H1 (cell line): Measurements from ENCODE around the gene NLRC5. TPM values are rescaled to one million over a fixed set of nuclear protein-coding genes. Genes with fewer than 3 reads are reported as not detected.

Experiments
- CTCF ChIA-PET: fragments of 300-600 bp; sonication (Branson Sonifier 250); formaldehyde crosslinking; loops from one replicate; lab custom pipeline; 2021; ENCODE audit not compliant: partially characterized antibody; lab: Charles Lee
- POLR2A ChIA-PET: fragments of 300-600 bp; sonication (Branson Sonifier 250); formaldehyde crosslinking; loops from one replicate; lab custom pipeline; 2021; ENCODE audit warnings: inconsistent platforms; ENCODE audit not compliant: partially characterized antibody; lab: Charles Lee
- DNase-seq, 2 experiments: peaks; one replicate each; pipeline versions ENCODE4 v3.0.0 to v3.0.0-alpha.2; 2010 to 2022; ENCODE audit warnings: low spot score in 2 of 2, low read depth in 1 of 2, mixed read lengths in 1 of 2
- FAIRE-seq: peaks from 2 replicates; lab custom pipeline; 2011; peaks lifted over from hg19 to GRCh38; lab: Jason Lieb, UNC
- H2AFZ ChIP-seq: 2 replicates; pipeline ENCODE4 v1.8.1; 2012; ENCODE audit warnings: low read length, inconsistent platforms
- H2AK5ac ChIP-seq: 2 replicates; pipeline ENCODE4 v1.6.1; 2013; ENCODE audit warnings: low read depth, low read length
- H2BK120ac ChIP-seq: replicated peaks from 2 replicates; pipeline ENCODE3; 2013; ENCODE audit warnings: low read depth, low read length, inconsistent platforms
- H2BK12ac ChIP-seq: 2 replicates; pipeline ENCODE4 v1.6.1; 2013; ENCODE audit warnings: low read depth, low read length
- H2BK15ac ChIP-seq: 2 replicates; pipeline ENCODE4 v1.6.1; 2013; ENCODE audit warnings: low read length
- H2BK20ac ChIP-seq: 2 replicates; pipeline ENCODE4 v1.6.1; 2013; ENCODE audit warnings: low read length
- H2BK5ac ChIP-seq: 2 replicates; pipeline ENCODE4 v1.6.1; 2013; ENCODE audit warnings: low read depth, low read length
- H3K14ac ChIP-seq: 2 replicates; pipeline ENCODE4 v1.6.1; 2013; ENCODE audit warnings: inconsistent platforms; ENCODE audit not compliant: insufficient read length
- H3K18ac ChIP-seq: 2 replicates; pipeline ENCODE4 v1.6.1; 2013; ENCODE audit warnings: low read length; ENCODE audit errors: extremely low read depth
- H3K23ac ChIP-seq: 2 replicates; pipeline ENCODE4 v1.6.1; 2013; ENCODE audit warnings: inconsistent platforms; ENCODE audit not compliant: insufficient read length
- H3K23me2 ChIP-seq: 2 replicates; pipeline ENCODE4 v1.6.1; 2013; ENCODE audit warnings: low read depth, low read length
- H3K27ac ChIP-seq: 2 replicates; pipeline ENCODE4 v1.6.1; 2011; ENCODE audit warnings: low read depth, low read length, inconsistent platforms
- H3K27me3 ChIP-seq, 4 experiments: replicated peaks in 1 of 4; 1 replicate in 1 of 4; 2 replicates in 3 of 4; pipeline versions ENCODE4 v1.6.1 to v1.8.1; 2011 to 2013; ENCODE audit warnings: low read length in 3 of 4, mild to moderate bottlenecking in 3 of 4, inconsistent platforms in 2 of 4, mixed read lengths in 2 of 4, moderate library complexity in 1 of 4; ENCODE audit not compliant: control insufficient read depth in 3 of 4, insufficient read depth in 3 of 4; ENCODE audit errors: extremely low read depth in 1 of 4
- H3K36me3 ChIP-seq, 4 experiments: 2 replicates each; pipeline versions ENCODE4 v1.6.1 to v1.8.1; 2011 to 2013; ENCODE audit warnings: mild to moderate bottlenecking in 4 of 4, low read length in 3 of 4, moderate library complexity in 2 of 4, control low read depth in 1 of 4, inconsistent platforms in 1 of 4; ENCODE audit not compliant: insufficient read depth in 4 of 4, control insufficient read depth in 2 of 4
- H3K4ac ChIP-seq: replicated peaks from 2 replicates; pipeline ENCODE3; 2013; ENCODE audit warnings: low read length, low read depth, mixed read lengths, inconsistent platforms; ENCODE audit not compliant: insufficient read length
- H3K4me1 ChIP-seq, 4 experiments: replicated peaks in 1 of 4; 1 replicate in 1 of 4; 2 replicates in 3 of 4; pipeline versions ENCODE4 v1.6.1 to v1.8.1; 2011 to 2013; ENCODE audit warnings: low read length in 3 of 4, inconsistent platforms in 2 of 4, mixed read lengths in 1 of 4; ENCODE audit not compliant: insufficient read depth in 4 of 4, control insufficient read depth in 3 of 4
- H3K4me2 ChIP-seq, 2 experiments: 2 replicates each; pipeline versions ENCODE4 v1.6.1 to v1.8.1; 2011 to 2013; ENCODE audit warnings: low read depth in 2 of 2, low read length in 2 of 2, control low read depth in 1 of 2, inconsistent platforms in 1 of 2, mild to moderate bottlenecking in 1 of 2; ENCODE audit not compliant: insufficient read depth in 1 of 2
- H3K4me3 ChIP-seq, 4 experiments: fragments of 200-600, 300-600 bp in 1 of 4; sonication (generic), shearing (Covaris generic), sonication (Bioruptor Twin) in 1 of 4; 2 replicates each; pipeline versions ENCODE4 v1.5.1 to v1.8.1; 2011 to 2016; ENCODE audit warnings: low read length in 4 of 4, low read depth in 3 of 4, control low read depth in 2 of 4, inconsistent platforms in 2 of 4, mild to moderate bottlenecking in 2 of 4, mixed read lengths in 1 of 4, moderate library complexity in 1 of 4; ENCODE audit not compliant: insufficient read depth in 2 of 4; ENCODE audit errors: extremely low read depth in 1 of 4
- H3K56ac ChIP-seq: replicated peaks from 2 replicates; pipeline ENCODE3; 2013; ENCODE audit warnings: low read depth, mild to moderate bottlenecking, mixed read lengths, low read length, inconsistent platforms; ENCODE audit not compliant: insufficient read length
- H3K79me1 ChIP-seq: 2 replicates; pipeline ENCODE4 v1.6.1; 2013; ENCODE audit warnings: low read depth, low read length, control low read depth
- H3K79me2 ChIP-seq, 2 experiments: 2 replicates each; pipeline versions ENCODE4 v1.6.1 to v1.8.1; 2012 to 2013; ENCODE audit warnings: low read length in 2 of 2, mild to moderate bottlenecking in 2 of 2, inconsistent platforms in 1 of 2; ENCODE audit not compliant: insufficient read depth in 2 of 2, control insufficient read depth in 1 of 2
- H3K9ac ChIP-seq, 4 experiments: replicated peaks in 1 of 4; 1 replicate in 1 of 4; 2 replicates in 3 of 4; pipeline versions ENCODE4 v1.6.1 to v1.8.1; 2011 to 2013; ENCODE audit warnings: low read depth in 3 of 4, low read length in 3 of 4, control low read depth in 2 of 4, mild to moderate bottlenecking in 2 of 4, moderate library complexity in 2 of 4, inconsistent platforms in 1 of 4; ENCODE audit errors: extremely low read depth in 1 of 4
- H3K9me3 ChIP-seq, 2 experiments: 2 replicates each; pipeline versions ENCODE4 v1.6.1 to v1.8.1; 2012 to 2013; ENCODE audit warnings: mild to moderate bottlenecking in 2 of 2, moderate library complexity in 2 of 2, control low read depth in 1 of 2, inconsistent platforms in 1 of 2, low read depth in 1 of 2, low read length in 1 of 2, mixed read lengths in 1 of 2; ENCODE audit not compliant: insufficient read depth in 2 of 2
- H4K20me1 ChIP-seq, 2 experiments: replicated peaks in 1 of 2; 2 replicates each; pipeline versions ENCODE3 to v1.8.1; 2011 to 2013; ENCODE audit warnings: inconsistent platforms in 2 of 2, low read length in 2 of 2, mild to moderate bottlenecking in 1 of 2; ENCODE audit not compliant: insufficient read depth in 2 of 2, control insufficient read depth in 1 of 2
- H4K5ac ChIP-seq: 2 replicates; pipeline ENCODE4 v1.6.1; 2013; ENCODE audit warnings: low read length, low read depth, mixed read lengths, inconsistent platforms; ENCODE audit not compliant: insufficient read length
- H4K8ac ChIP-seq: 2 replicates; pipeline ENCODE4 v1.8.0; 2013; ENCODE audit warnings: mild to moderate bottlenecking, moderate library complexity, low read length, inconsistent platforms; ENCODE audit not compliant: insufficient read depth; ENCODE audit errors: extremely low read depth
- H4K91ac ChIP-seq: replicated peaks from 2 replicates; pipeline ENCODE3; 2013; ENCODE audit warnings: low read length, mixed read lengths, inconsistent platforms; ENCODE audit not compliant: insufficient read length
- CHD1 ChIP-seq: IDR thresholded peaks from 2 replicates; pipeline ENCODE4 v1.6.1; 2012; ENCODE audit warnings: low read depth, low read length, improper control_type of control experiment
- KDM1A ChIP-seq: fragments of 200-600, 300-600 bp; sonication (generic); IDR thresholded peaks from 2 replicates; pipeline ENCODE4 v1.7.1; 2016; ENCODE audit warnings: mild to moderate bottlenecking, low read length, borderline replicate concordance
- WGBS, 2 experiments: shearing (Covaris generic) in 1 of 2; methylation state at CpG; one replicate each; pipeline versions ENCODE4 v1.1.6 to v1.1.7; 2013 to 2015; ENCODE audit warnings: low lambda C conversion rate in 2 of 2, mixed read lengths in 2 of 2, inconsistent platforms in 1 of 2, low coverage in 1 of 2, missing lambda C conversion rate in 1 of 2; ENCODE audit not compliant: insufficient replicate concordance in 2 of 2, insufficient coverage in 1 of 2, insufficient read length in 1 of 2; ENCODE audit errors: extremely low coverage in 1 of 2, missing lambda C conversion rate in 1 of 2; 5-methylcytosine and 5-hydroxymethylcytosine counted together
- polyA plus RNA-seq, 7 experiments: library from polyadenylated mRNA; depleted of rRNA in 3 of 7; stranded (reverse) in 5 of 7; unstranded in 2 of 7; fragments of >200 nt in 5 of 7; fragments of 200-250 nt in 2 of 7; gene quantifications; 1 replicate in 5 of 7; 2 replicates in 1 of 7; 4 replicates in 1 of 7; pipeline versions ENCODE4 v1.2.1 to v1.2.3, GENCODE V29; 2011 to 2013; ENCODE audit warnings: missing spikeins in 2 of 7, mixed read lengths in 2 of 7
- total RNA-seq: library from RNA; stranded (reverse); fragmentation: NEBNext Ultra II Directional; extraction: Animal tissue kit (Norgen Biotek cat#: 25700); gene quantifications from 2 replicates; pipeline ENCODE4 v1.2.1, GENCODE V29; 2021

The NLRC5 gene
- total and polyA plus RNA-seq, 2 of the 8 experiments (the other 6 are each of a cell fraction or from before 2014, with no cell fraction given): 2.2 to 3.2 TPM

DNA sequence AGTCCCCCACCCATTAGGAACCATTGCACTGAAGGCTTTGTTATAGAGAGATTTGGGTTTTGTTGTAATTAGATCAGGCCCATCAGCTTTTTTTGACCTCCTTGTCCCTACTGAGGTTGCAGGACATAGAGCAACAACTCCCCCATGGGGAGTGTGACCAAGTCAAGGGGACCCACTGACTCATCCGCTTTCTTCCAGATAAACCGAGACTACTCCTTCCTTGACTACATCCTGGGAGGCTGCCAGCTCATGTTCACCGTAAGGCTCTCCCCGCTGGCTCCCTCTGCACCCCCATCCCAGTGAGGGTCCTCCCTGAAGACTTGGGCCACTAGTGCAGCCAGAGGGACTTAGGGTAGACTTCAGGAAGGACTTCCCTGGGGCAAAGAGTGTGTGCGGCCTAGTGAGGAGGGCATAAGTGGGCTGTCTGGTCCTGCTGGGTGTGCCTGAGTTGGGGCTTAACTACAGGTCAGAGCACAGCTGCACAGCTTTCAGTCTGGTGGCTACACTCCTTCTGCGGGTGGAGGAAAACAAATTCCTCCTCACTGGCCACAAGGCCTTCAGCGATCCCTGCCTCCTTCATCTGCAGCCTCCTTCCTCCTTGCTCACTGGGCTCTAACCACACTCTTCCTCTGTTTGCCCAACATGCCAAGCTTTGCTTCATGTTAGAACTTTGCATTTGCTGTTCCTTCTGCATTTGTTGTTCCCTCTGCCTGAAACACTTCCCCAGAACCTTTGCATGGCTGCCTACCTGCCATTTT, 134.0 kb downstream of the NLRC5 start:
- 94% methylated on average over 7 of the region's 7 CpGs; no CpG with 5 or more reads in 1 of the 2 experiments for WGBS, 2 experiments
- no peak overlapping the region for H3K4me2 ChIP-seq
- H4K91ac ChIP-seq: no peak overlapping the region
- no peak overlapping the region for H2BK20ac ChIP-seq
- no peaks in the 10 kb centered on the region for H3K79me1 ChIP-seq
- H3K9me3 ChIP-seq: no peaks in the 10 kb centered on the region
- no peaks in the 10 kb centered on the region for H3K4me1 ChIP-seq
- peaks cover 2% of the 10 kb centered on the region; the same call in 1 of the 2 replicates for H3K23me2 ChIP-seq
- H3K9ac ChIP-seq: no peak overlapping the region
- no peak overlapping the region for H3K4ac ChIP-seq
- FAIRE-seq (no peak), DNase-seq (no peak)
- no peaks in the 10 kb centered on the region for H4K20me1 ChIP-seq
- TF ChIP-seq CHD1 (no peak), KDM1A (peak; percentile 36; the same call in 1 of the 2 replicates)
- no peak overlapping the region for H4K5ac ChIP-seq
- no peak overlapping the region for H2BK5ac ChIP-seq
- no peak overlapping the region for H2AFZ ChIP-seq
- no peak overlapping the region for H3K23ac ChIP-seq
- no peak overlapping the region for H3K18ac ChIP-seq
- H4K8ac ChIP-seq: no peak overlapping the region
- no peaks in the 10 kb centered on the region for H3K79me2 ChIP-seq
- H2BK12ac ChIP-seq: no peak overlapping the region
- no peak overlapping the region for H2AK5ac ChIP-seq
- no peaks in the 10 kb centered on the region for H3K36me3 ChIP-seq
- H3K27ac ChIP-seq: no peak overlapping the region
- no peak overlapping the region for H2BK15ac ChIP-seq
- ChIA-PET CTCF (interaction anchor here (0.7 to 1.9 kb wide), 6 partner anchors 11 to 453 kb away, joined by 3 to 6 read pairs (median 4); no protein-coding TSS in a partner anchor), POLR2A (interaction anchor here (1.1 kb wide), 1 partner anchor 21 kb away, joined by 3 read pairs; no protein-coding TSS in a partner anchor)
- no peak overlapping the region for H3K56ac ChIP-seq
- no peak overlapping the region for H3K14ac ChIP-seq
- H3K4me3 ChIP-seq: no peak overlapping the region
- H2BK120ac ChIP-seq: no peak overlapping the region
- no peaks in the 10 kb centered on the region for H3K27me3 ChIP-seq
